DMS114 treated with DMSO at 0.1 percent for 48 hours (cell line): ENCODE results near the gene TDO2.

Experiments used
- DNase-seq: peaks from one replicate; lab custom pipeline; 2025; ENCODE audit not compliant: unreplicated experiment; lab: John Stamatoyannopoulos, UW

Gene TDO2

GRCh38 chr4:155952501-155952901, 49.0 kb downstream of the TDO2 start:
- peak; percentile 1 for DNase-seq

DNA sequence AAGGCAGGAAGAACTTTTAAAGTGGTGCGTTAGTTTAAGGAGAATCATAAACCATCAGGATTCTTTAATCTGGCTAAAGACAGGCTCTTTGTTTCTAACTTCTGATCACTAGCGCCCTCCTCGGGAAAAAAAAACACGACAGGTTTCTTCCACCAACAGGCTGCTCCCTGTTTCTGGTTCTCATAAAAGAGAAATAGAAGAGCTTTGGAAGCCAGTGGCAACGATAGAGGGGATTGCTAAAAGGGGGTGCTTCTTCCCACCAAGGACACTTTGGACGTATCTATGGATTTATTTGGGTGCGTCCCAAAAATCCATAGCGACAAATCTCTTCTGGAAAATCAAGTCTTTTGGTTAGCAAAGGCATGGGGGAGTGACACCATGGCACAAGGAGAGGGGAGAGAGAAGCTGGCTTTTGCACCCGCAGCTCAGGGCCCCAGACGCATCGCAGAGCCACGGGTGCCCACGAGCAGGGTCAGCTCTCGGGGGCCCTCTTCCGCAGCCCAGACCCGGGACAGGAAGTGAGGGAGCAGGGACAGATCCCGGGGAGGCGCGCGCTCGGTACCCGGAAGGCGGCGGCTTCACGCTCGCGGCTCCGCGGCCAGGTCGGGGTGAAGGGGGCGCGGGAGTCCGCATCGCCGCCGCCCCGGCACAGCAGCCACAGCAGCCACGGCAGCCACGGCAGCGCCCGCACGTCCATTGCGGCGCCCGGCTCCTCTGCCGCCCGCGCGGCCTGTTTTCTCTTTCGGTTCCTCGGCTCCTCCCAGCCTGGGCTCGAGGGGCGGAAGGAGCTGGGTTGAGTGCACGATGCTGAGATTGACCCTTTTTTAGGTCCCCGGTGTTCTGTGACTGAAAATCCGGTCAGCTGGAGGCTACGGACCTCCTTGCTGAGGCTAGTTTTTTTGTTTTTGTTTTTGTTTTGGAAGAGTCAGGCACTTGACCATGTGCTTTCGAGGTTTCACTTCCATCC, 49.9 kb downstream of the TDO2 start, which contains the start of gene CTSO:
TSS of gene CTSO (minus strand) at position 716 of the 967 bp plus-strand sequence. CDS start at position 697, 19 bp downstream.
- peak; percentile 71 for DNase-seq

GRCh38 chr4:155954118-155954685, 50.7 kb downstream of the TDO2 start:
- DNase-seq: no peak

GRCh38 chr4:155954939-155955338, 51.4 kb downstream of the TDO2 start:
- no peak for DNase-seq

DNA sequence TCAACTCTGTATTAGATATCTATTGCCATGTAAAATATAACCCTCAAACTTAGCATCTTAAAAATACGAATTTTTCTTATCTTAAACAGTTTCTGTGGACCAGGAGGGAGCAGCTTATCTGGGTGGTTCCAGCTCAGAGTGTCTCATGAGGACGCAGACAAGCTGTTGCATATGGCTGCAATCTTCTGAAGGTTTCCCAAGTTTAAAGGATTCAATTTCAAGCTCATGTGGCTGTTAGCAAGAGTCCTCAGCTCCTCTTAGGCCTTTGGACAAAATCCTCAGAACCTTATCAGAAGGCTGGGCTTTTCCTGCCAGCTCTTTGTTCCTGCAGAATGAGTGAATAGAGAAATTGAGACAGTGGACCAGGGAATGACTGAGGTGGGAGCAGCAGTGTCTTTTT, 53.0 kb downstream of the TDO2 start:
- DNase-seq: no peak

GRCh38 chr4:155959417-155959816, 55.9 kb downstream of the TDO2 start:
- DNase-seq: no peak

DNA sequence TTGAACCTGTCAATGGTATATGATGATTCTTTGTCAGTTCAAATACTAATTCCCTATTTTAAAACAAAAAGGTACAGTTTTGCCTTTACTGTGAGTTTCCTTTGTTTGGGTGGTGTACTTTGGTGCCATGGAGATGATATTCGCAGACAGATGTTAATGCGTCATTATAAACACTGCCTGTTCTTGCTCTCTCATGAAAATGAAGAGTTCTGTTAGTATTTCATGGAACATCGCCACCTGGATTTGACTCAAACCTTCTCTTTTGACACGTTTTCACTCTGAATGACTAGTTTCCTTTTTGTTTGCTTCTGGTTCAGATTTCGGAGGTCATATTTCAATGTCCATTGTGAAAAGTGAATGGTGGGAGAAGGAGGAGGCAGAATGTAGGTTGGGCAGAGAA, 57.0 kb downstream of the TDO2 start:
- DNase-seq: no peak

GRCh38 chr4:155961575-155961974, 58.1 kb downstream of the TDO2 start:
- DNase-seq: no peak

GRCh38 chr4:155962767-155963166, 59.3 kb downstream of the TDO2 start:
- DNase-seq: no peak

DNA sequence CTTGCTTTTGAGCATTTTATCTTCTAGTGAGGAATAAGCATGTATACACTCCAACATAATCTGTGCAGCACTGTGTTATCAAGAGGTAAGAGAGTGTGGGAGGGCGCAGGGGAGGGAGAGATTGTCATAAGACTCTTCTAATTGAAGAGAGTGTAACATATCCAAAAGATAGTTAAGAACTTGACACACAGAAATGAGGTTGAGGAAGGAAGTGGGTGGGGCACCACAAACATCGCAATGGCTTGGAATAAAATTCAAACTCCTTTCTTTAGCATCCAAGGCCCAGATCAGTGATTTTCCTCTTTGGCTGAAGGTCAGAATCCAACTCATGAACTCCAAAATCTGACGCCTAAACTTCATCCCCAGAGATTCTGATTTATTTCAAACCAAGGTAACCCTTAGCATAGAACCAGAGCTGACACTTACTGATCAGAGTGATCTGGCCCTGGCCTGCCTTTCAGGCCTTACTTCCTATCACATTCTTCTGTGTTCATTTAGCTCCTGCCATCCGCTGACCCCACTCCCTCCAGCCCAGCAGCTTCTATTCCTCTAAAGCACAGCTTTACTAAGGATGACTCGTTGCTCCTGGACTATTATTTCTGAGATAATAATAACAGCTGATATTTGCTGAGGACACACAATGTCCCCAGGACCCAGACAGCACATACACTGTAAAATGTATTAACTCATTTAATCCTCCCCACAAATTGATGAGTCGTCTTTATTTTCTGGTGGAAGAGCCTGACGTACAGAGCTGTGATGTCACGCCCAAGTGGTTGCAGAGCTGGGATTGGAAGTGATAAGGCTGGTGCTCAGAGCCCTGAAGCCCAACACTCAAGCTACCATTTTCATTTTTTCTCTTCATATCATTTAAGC, 60.8 kb downstream of the TDO2 start:
- no peak for DNase-seq

DNA sequence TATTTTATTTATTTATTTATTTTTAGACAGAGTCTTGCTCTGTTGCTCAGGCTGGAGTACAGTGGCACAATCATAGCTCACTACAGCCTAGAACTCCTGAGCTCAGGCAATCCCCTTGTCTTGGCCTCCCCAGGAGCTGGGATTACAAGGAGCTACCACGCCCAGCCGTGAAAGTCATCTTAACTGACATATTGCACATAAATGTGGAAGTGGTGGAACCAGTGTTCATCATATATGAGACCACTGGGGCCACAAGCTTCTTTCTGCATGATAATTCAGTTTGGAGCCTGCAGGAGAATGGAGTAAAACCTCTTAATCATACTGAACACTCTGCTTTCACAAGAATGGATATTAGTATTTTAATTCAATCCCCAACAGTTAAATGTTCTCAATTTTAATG, 62.7 kb downstream of the TDO2 start:
- DNase-seq: no peak

GRCh38 chr4:155966731-155967395, 63.4 kb downstream of the TDO2 start:
- DNase-seq: no peak
